Upper lobe of left lung (tissue), 4 donors: ENCODE results near the gene IL4.

Experiments
- EP300 ChIP-seq, 4 donors: sonication (generic); formaldehyde crosslinking; IDR thresholded peaks; one replicate each; pipeline ENCODE4 v1.5.1; 2017; ENCODE audit warnings: antibody characterized with exemption in 4 of 4, control low read depth in 2 of 4
- POLR2AphosphoS5 ChIP-seq, 2 donors: sonication (generic); formaldehyde crosslinking; IDR thresholded peaks; one replicate each; pipeline ENCODE4 v1.5.1; 2017; ENCODE audit warnings: antibody characterized with exemption in 2 of 2
- TF ChIP-seq, protein P1 (sequence below), 6 experiments: fragments of 450-650 bp in 4 of 6; fragments of 200-600 bp in 2 of 6; sonication (generic) in 2 of 6; IDR thresholded peaks; one replicate each; pipeline ENCODE4 v1.5.1; 2016 to 2019; ENCODE audit warnings: antibody characterized with exemption in 6 of 6

DNA sequence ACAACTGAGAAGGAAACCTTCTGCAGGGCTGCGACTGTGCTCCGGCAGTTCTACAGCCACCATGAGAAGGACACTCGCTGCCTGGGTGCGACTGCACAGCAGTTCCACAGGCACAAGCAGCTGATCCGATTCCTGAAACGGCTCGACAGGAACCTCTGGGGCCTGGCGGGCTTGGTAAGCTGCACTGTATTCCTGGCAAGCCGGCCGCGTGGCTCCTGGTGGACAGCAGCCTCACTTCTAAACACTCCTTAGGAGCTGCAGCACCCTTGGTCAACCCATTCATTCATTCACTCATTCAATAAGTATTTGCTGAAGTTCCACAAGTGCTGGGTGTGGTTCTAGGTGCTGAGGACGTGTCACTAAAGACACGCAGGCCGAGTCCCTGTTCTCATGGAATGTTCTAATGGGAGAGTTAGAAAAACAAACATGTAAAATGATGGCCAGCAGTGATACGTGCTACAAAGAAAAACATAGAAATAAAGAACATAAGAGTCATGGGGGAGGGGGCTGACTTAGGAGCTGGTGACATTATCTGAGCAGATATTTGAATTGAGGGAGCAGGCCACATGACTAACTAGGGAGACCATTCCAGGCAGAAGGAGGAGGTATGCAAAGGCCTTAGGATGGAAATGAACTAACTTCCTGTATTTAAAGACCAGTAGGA, 6.1 kb downstream of the IL4 start:
- no peak for TF ChIP-seq EP300 (IDR thresholded peaks at IDR 0.05)
- TF ChIP-seq, protein P1, sequence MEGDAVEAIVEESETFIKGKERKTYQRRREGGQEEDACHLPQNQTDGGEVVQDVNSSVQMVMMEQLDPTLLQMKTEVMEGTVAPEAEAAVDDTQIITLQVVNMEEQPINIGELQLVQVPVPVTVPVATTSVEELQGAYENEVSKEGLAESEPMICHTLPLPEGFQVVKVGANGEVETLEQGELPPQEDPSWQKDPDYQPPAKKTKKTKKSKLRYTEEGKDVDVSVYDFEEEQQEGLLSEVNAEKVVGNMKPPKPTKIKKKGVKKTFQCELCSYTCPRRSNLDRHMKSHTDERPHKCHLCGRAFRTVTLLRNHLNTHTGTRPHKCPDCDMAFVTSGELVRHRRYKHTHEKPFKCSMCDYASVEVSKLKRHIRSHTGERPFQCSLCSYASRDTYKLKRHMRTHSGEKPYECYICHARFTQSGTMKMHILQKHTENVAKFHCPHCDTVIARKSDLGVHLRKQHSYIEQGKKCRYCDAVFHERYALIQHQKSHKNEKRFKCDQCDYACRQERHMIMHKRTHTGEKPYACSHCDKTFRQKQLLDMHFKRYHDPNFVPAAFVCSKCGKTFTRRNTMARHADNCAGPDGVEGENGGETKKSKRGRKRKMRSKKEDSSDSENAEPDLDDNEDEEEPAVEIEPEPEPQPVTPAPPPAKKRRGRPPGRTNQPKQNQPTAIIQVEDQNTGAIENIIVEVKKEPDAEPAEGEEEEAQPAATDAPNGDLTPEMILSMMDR (IDR thresholded peaks at IDR 0.05) = no peak
- TF ChIP-seq POLR2AphosphoS5 (IDR thresholded peaks at IDR 0.05) = no peak
